HepG2 (cell line): ENCODE results near the gene PLCG1. TPM values are rescaled to one million over a fixed set of nuclear protein-coding genes. Genes with fewer than 3 reads are reported as not detected.

Experiments used
- AHR ChIP-seq: IDR thresholded peaks from 2 replicates; pipeline ENCODE4 v1.6.1; 2018; ENCODE audit warnings: missing genetic modification reagents, missing compliant biosample characterization
- FOXA1 ChIP-seq, 2 experiments: fragments of 450-650 bp in 1 of 2; sonication (generic) in 1 of 2; formaldehyde crosslinking in 1 of 2; IDR thresholded peaks; 2 replicates each; pipeline versions ENCODE4 v1.4.0 to v1.6.1; 2016 to 2020; ENCODE audit warnings: missing genetic modification reagents in 1 of 2
- GATA4 ChIP-seq: sonication (generic); IDR thresholded peaks from 2 replicates; pipeline ENCODE4 v1.6.1; 2016; ENCODE audit warnings: antibody characterized with exemption, low read depth, borderline replicate concordance
- HMGA1 ChIP-seq: sonication (generic); formaldehyde crosslinking; conservative IDR thresholded peaks from 2 replicates; pipeline ENCODE4 v1.4.0; 2020; ENCODE audit warnings: missing genetic modification reagents
- MED8 ChIP-seq: sonication (generic); formaldehyde crosslinking; IDR thresholded peaks from 2 replicates; pipeline ENCODE4 v1.8.1; 2023; ENCODE audit warnings: mild to moderate bottlenecking, missing genetic modification reagents; ENCODE audit not compliant: insufficient replicate concordance
- NONO ChIP-seq, 2 experiments: fragments of 450-650 bp in 1 of 2; sonication (generic) in 1 of 2; formaldehyde crosslinking in 1 of 2; IDR thresholded peaks in 1 of 2; conservative IDR thresholded peaks in 1 of 2; 2 replicates each; pipeline versions ENCODE4 v1.6.1 to v1.8.0; 2017 to 2022; ENCODE audit warnings: mild to moderate bottlenecking in 1 of 2, missing genetic modification reagents in 1 of 2, moderate library complexity in 1 of 2
- SNRNP70 ChIP-seq: fragments of 200-400 bp; formaldehyde crosslinking; IDR thresholded peaks from 2 replicates; pipeline ENCODE4 v1.6.1; 2017; ENCODE audit warnings: mild to moderate bottlenecking, low read depth, low read length, moderate library complexity
- ZNF124 ChIP-seq: sonication (generic); formaldehyde crosslinking; IDR thresholded peaks from 2 replicates; pipeline ENCODE4 v1.4.0; 2020; ENCODE audit warnings: missing genetic modification reagents
- ZNF251 ChIP-seq: sonication (generic); formaldehyde crosslinking; IDR thresholded peaks from 2 replicates; pipeline ENCODE4 v1.9.0; 2021; ENCODE audit warnings: mild to moderate bottlenecking, missing genetic modification reagents
- ZNF382 ChIP-seq: sonication (generic); formaldehyde crosslinking; IDR thresholded peaks from 2 replicates; pipeline ENCODE4 v1.5.0; 2020; ENCODE audit warnings: missing genetic modification reagents, mild to moderate bottlenecking, borderline replicate concordance
- ZNF446 ChIP-seq: sonication (generic); formaldehyde crosslinking; IDR thresholded peaks from 2 replicates; pipeline ENCODE4 v1.5.0; 2020; ENCODE audit warnings: mild to moderate bottlenecking, missing genetic modification reagents
- ZNF510 ChIP-seq: sonication (generic); formaldehyde crosslinking; IDR thresholded peaks from 2 replicates; pipeline ENCODE4 v1.4.0; 2020; ENCODE audit warnings: low read depth, mild to moderate bottlenecking, missing genetic modification reagents
- ZNF710 ChIP-seq: sonication (generic); formaldehyde crosslinking; IDR thresholded peaks from 2 replicates; pipeline ENCODE4 v1.5.0; 2020; ENCODE audit warnings: mild to moderate bottlenecking, missing genetic modification reagents, borderline replicate concordance
- ZNF768 ChIP-seq: sonication (generic); formaldehyde crosslinking; IDR thresholded peaks from 2 replicates; pipeline ENCODE4 v1.4.0; 2020; ENCODE audit warnings: missing genetic modification reagents
- ZNF776 ChIP-seq: sonication (generic); formaldehyde crosslinking; IDR thresholded peaks from 2 replicates; pipeline ENCODE4 v1.4.0; 2020; ENCODE audit warnings: mild to moderate bottlenecking, missing genetic modification reagents
- ZNF878 ChIP-seq: sonication (generic); formaldehyde crosslinking; IDR thresholded peaks from 2 replicates; pipeline ENCODE4 v1.8.1; 2023; ENCODE audit warnings: mild to moderate bottlenecking, missing genetic modification reagents, moderate library complexity
- ZNF879 ChIP-seq: sonication (generic); formaldehyde crosslinking; IDR thresholded peaks from 2 replicates; pipeline ENCODE4 v1.8.1; 2023; ENCODE audit warnings: missing genetic modification reagents
- polyA plus RNA-seq, 8 experiments: library from polyadenylated mRNA; depleted of rRNA in 3 of 8; stranded (reverse) in 7 of 8; unstranded in 1 of 8; fragments of >200 nt; fragmentation: Illumina TruSeq in 4 of 8; extraction: Trizol in 4 of 8; gene quantifications; 2 replicates each; pipeline versions ENCODE4 v1.2.1 to v1.2.3, GENCODE V29; 2011 to 2016; ENCODE audit warnings: low read depth in 4 of 8, missing spikeins in 1 of 8, mixed read lengths in 1 of 8; ENCODE audit not compliant: insufficient read depth in 1 of 8
- total RNA-seq, 5 experiments: library from RNA; depleted of rRNA; stranded (reverse); fragments of >200 nt; fragmentation: Illumina TruSeq; extraction: Trizol; gene quantifications; 2 replicates each; pipeline ENCODE4 v1.2.3, GENCODE V29; 2016; ENCODE audit warnings: low read depth in 1 of 5
- TF ChIP-seq, protein P1 (sequence below): sonication (generic); formaldehyde crosslinking; IDR thresholded peaks from 2 replicates; pipeline ENCODE4 v1.8.1; 2022; ENCODE audit warnings: low read depth, mild to moderate bottlenecking, missing genetic modification reagents
- TF ChIP-seq, protein P2 (sequence below): sonication (generic); formaldehyde crosslinking; IDR thresholded peaks from 2 replicates; pipeline ENCODE4 v1.5.1; 2020; ENCODE audit warnings: missing genetic modification reagents, mild to moderate bottlenecking, borderline replicate concordance
- TF ChIP-seq, protein P3 (sequence below): fragments of 450-650 bp; IDR thresholded peaks from 2 replicates; pipeline ENCODE4 v1.6.1; 2016

Gene PLCG1
- total and polyA plus RNA-seq, 2 of the 13 experiments (the other 11 are each of a cell fraction or from before 2014, with no cell fraction given), result 85.3 to 158 TPM

DNA sequence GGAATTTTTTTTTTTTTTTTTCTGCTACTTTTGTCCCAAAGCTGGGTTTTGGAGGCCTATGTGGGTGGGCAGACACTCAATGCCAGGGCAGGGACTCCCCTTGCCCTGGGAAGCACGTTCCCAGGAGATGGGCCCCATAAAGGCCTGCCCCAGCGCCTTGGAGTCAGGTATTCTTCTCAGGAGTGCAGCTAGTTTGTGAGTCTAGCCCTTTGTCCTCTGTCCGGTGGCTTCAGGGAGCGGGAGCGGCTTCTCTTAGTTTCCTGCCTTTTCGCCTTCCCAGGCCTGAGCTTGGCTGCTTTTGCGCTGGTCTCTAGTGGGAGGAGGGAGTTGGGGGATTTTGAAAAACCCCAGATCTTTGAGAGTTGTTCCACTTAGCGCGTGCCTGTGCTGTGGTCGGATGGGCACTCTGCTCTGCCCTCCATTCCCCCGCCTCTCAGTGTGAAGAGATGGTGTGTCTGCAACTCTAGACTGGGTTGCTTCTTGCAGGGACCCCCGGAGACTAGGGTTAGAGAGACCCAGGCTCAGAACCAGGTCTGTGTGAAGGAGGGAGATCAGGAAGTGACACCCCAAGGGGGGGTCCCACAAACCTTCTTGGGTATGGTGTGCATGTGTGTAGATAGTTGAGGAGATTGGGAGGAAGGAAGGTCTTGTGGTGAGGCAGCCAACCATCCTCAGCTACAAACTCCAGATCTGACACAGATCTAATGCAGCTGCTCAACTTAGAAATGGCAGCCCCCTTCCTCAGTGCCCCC is 1.3 kb downstream of the PLCG1 start (continued):
- TF ChIP-seq, protein P1, sequence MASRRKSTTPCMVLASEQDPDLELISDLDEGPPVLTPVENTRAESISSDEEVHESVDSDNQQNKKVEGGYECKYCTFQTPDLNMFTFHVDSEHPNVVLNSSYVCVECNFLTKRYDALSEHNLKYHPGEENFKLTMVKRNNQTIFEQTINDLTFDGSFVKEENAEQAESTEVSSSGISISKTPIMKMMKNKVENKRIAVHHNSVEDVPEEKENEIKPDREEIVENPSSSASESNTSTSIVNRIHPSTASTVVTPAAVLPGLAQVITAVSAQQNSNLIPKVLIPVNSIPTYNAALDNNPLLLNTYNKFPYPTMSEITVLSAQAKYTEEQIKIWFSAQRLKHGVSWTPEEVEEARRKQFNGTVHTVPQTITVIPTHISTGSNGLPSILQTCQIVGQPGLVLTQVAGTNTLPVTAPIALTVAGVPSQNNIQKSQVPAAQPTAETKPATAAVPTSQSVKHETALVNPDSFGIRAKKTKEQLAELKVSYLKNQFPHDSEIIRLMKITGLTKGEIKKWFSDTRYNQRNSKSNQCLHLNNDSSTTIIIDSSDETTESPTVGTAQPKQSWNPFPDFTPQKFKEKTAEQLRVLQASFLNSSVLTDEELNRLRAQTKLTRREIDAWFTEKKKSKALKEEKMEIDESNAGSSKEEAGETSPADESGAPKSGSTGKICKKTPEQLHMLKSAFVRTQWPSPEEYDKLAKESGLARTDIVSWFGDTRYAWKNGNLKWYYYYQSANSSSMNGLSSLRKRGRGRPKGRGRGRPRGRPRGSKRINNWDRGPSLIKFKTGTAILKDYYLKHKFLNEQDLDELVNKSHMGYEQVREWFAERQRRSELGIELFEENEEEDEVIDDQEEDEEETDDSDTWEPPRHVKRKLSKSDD (CRISPR knock-in tag), result no peak
- TF ChIP-seq ZNF446 (CRISPR knock-in tag) (no peak), ZNF768 (no peak), ZNF776 (CRISPR knock-in tag) (peak; percentile 30; the same call in 1 of the 2 replicates), ZNF710 (CRISPR knock-in tag) (peak; percentile 27; the same call in 1 of the 2 replicates), SNRNP70 (no peak), ZNF382 (CRISPR knock-in tag) (no peak), NONO (IDR thresholded peaks at IDR 0.05) (no peak), NONO (CRISPR knock-in tag; conservative IDR thresholded peaks at IDR 0.05) (no peak), ZNF878 (CRISPR knock-in tag) (no peak), ZNF124 (CRISPR knock-in tag) (no peak), ZNF251 (CRISPR knock-in tag) (0 out of 2 replicates have a peak, but pooled peaks have one; percentile 50), GATA4 (no peak), AHR (CRISPR knock-in tag) (no peak), MED8 (CRISPR knock-in tag) (no peak), HMGA1 (CRISPR knock-in tag) (no peak), ZNF879 (CRISPR knock-in tag) (no peak), FOXA1 (IDR thresholded peaks at IDR 0.05) (no peak), FOXA1 (CRISPR knock-in tag; IDR thresholded peaks at IDR 0.05) (no peak), ZNF510 (CRISPR knock-in tag) (no peak)
- TF ChIP-seq, protein P2, sequence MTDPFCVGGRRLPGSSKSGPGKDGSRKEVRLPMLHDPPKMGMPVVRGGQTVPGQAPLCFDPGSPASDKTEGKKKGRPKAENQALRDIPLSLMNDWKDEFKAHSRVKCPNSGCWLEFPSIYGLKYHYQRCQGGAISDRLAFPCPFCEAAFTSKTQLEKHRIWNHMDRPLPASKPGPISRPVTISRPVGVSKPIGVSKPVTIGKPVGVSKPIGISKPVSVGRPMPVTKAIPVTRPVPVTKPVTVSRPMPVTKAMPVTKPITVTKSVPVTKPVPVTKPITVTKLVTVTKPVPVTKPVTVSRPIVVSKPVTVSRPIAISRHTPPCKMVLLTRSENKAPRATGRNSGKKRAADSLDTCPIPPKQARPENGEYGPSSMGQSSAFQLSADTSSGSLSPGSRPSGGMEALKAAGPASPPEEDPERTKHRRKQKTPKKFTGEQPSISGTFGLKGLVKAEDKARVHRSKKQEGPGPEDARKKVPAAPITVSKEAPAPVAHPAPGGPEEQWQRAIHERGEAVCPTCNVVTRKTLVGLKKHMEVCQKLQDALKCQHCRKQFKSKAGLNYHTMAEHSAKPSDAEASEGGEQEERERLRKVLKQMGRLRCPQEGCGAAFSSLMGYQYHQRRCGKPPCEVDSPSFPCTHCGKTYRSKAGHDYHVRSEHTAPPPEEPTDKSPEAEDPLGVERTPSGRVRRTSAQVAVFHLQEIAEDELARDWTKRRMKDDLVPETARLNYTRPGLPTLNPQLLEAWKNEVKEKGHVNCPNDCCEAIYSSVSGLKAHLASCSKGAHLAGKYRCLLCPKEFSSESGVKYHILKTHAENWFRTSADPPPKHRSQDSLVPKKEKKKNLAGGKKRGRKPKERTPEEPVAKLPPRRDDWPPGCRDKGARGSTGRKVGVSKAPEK (CRISPR knock-in tag), result no peak
- TF ChIP-seq, protein P3, sequence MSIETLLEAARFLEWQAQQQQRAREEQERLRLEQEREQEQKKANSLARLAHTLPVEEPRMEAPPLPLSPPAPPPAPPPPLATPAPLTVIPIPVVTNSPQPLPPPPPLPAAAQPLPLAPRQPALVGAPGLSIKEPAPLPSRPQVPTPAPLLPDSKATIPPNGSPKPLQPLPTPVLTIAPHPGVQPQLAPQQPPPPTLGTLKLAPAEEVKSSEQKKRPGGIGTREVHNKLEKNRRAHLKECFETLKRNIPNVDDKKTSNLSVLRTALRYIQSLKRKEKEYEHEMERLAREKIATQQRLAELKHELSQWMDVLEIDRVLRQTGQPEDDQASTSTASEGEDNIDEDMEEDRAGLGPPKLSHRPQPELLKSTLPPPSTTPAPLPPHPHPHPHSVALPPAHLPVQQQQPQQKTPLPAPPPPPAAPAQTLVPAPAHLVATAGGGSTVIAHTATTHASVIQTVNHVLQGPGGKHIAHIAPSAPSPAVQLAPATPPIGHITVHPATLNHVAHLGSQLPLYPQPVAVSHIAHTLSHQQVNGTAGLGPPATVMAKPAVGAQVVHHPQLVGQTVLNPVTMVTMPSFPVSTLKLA, result no peak
